GM21515 (cell line): Measurements from ENCODE around the gene GDF7.

ENCODE experiments used
- ATAC-seq: cut with Tn5 transposase; IDR thresholded peaks from one replicate; pipeline ENCODE4 v1.9.1; 2021; ENCODE audit not compliant: unreplicated experiment

Gene GDF7

DNA sequence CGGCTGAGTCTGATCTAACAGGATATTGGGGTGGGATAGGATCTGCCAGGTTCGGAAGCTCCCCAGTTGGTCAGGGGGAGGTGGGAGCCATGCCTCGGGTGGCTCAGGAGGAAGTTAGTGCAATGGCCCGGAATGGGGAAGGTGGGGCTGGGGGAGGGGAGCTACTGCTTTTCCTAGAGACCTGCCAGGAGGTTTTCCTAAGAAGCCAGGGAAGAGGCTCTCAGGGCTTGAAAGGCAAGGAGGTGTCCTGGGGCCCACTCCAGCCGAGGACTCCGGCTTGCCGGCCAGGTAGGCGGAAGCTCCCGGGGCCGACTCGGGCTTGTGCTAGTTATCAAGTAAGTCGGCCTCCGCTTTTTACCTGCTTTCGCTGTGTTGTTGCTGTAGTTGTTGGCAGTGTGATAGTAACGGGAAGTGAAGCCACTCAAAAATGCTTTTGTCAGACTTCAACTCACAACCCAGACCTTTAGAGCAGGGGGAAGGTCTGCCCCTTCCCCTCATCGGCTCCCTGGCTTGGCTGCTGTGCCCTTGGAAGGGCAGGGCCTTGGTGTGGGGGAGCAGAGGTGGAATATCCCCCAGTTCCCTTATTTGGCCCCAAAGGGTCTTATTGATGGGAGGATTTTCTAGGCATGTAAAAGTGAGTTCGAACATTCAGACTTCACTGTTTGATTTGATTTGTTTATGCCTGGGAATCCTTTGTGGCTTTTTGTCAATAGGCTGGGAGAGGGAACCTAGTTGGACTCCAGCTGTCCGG lies 5.4 kb downstream of the GDF7 start:
- ATAC-seq, result no peak

DNA sequence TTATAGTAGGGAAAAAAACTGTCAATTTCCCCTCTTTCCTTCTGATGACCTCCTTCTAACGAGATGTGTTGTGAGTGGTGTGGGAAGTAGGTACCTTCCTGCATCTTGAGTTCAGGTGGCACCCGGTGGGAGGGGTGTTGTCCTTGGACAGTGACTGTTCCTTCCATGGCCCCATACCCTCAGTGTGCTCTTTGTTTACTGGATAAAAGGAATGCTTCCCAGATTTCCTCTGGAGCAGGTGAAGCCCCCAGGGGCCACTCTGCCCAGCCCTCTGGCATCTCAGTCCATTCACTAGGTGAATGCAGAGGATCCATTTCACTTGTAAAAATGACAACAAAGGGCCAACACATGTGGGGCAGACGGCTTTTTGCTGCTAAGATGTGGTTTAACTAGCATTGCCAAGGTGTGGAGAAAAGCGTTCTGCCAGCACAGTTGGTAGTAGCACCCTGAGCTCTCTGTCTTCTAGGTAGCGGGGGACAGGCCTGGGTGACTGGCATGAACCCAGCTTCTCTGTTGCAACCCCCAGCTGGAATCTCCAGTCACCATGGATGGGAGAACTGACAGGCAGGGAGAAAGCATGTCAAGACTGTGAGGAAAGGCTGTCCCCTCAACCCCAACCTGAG lies 6.9 kb downstream of the GDF7 start:
- no peak for ATAC-seq

GRCh38 chr2:20674309-20674965 lies 7.5 kb downstream of the GDF7 start:
- no peak for ATAC-seq

DNA sequence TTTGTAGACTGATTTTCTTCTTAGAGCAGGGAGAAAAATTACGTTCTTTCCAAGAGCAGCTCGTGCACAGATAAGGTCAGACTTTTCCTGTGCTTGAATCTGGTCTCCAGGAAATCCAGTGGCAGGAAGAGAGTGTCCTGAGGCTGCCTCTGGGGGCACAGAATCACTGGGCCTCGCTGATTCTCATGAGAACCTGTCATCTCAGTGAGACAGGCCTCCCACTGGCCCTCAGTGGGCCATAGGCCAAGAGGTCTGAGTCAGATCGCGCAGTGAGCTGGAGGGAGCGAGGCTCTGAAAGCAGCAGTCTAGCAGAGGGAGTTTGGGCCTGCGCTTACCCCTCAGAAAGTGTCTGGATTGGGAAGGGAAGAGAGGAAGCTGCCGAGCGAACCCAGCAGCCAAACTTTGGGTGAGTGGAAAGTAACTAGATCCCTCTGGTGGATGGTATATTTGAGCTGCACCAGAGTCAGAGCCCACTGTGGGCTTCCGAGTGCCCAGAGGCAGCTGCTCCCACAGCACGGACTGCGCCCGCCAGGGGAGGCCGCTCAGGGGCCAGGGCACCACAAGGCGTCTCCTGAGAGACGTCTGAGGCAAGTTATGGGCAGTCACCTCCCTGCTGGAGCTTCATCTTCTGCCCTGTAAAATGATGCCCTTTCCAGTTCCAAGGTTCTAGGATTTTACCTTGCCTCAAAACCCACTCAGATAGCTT lies 8.2 kb downstream of the GDF7 start:
- no peak for ATAC-seq

DNA sequence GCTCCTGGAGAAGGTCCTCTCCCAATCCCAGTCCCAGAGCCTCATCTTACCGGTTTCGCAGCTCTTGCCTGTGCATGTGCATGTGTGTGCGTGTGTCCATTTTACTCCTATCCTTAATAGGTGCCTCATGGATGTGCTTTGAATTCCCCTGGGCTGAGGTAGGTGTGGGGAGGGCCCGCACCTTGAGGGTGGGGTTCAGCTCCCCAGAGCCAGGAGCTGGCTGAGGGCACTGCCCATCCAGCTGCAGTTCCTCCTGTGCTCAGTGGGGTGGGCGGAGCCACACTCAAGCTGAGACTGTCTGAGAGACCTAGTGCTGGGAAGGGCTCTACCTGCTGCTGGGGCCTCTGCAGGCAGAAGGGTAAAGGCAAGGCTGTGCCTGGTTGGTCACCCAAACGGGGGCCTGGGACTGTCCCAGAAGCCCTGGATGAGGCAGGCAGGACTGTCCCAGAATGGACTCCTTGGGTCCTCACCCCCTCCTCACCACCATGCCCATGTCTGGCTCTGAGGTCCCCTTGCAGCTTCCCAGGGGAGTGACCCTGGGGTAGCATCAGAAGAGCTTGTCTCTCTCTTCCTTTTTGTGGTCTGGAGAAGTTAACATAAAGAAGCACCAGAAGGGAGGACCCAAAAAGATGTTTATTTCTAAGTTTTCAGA lies 8.9 kb downstream of the GDF7 start:
- ATAC-seq, result peak; percentile 41

DNA sequence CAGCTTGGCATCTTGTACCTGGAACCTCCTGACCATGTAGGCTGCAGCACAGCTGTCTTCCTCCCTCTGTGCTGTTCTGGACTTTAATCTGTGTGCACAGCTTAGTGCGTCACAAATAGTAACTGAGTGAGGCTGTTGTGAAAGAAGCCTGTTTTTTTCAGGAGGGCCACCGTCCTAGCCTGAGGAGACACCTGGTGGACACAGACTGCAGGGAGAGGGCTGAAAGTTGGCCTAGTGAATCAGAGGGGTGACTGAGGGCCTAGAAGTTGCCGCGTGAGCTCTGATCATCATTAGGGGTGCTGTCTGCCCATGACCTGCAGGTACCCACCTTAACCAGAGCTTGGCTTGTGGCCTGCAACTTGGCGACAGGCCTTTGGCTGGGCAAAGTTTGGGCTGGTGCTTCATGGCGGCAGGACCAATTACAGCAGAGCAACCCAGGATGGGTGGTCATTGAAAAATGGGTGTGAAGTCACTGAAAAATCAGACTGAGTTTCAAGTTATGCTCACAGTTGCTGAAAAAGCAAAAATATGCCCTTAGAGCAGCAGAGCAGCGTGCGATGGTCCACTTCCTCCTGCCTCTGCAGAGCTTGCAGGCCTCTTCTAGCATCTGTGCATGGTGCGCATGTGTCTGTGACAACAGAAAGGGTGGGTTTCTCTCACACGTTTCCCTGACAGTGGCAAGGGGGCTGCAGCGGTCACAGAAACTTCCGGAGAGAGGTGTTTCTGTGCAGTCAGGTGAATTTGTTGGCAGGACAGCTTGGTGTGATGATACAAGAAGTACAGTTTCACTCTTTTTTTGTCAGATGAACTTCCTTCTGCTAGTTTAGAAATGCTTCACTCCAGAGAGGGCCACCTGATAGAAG lies 9.6 kb downstream of the GDF7 start:
- peak; percentile 85 for ATAC-seq

DNA sequence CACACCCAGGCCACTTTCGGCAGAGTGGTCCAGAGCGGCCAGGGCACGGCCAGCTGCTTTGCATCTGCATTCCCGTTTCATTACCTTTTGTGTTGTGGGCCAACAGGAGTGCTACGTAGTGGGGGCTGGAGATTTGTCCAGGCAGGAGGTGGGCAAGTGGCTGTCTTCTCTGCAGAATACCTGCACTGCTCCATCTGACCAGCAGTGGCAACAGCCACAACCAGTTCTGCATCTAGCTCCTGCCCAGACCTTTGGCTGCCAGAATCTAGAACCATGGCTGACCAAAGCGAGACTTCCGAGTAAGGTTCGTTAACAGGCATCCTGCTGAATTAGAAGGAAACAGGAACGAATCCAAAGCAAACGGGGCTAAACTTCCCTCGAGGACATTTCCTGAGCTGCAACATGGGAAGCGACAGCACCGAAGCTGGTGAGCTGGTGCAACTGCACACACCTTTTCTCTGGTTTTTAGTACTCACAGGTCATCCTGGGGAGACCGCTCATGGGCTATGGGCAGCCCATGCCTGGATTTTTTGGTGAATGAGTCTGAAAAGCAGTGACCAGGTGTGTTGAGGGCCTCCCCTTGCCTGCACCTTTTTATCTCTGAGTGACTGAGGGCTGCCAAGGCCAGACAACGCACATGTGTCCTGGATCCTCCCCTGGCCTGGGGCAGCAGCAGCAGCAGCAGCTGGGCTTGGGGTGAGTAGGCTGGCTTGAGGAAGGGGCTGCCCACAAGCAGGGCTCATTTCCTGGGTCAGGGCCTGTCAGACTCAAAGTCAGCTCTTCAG lies 10.5 kb downstream of the GDF7 start:
- ATAC-seq, result peak; percentile 40

- no peak for ATAC-seq
Observed at GRCh38 chr2:20678086-20678395, 11.1 kb downstream of the GDF7 start.

DNA sequence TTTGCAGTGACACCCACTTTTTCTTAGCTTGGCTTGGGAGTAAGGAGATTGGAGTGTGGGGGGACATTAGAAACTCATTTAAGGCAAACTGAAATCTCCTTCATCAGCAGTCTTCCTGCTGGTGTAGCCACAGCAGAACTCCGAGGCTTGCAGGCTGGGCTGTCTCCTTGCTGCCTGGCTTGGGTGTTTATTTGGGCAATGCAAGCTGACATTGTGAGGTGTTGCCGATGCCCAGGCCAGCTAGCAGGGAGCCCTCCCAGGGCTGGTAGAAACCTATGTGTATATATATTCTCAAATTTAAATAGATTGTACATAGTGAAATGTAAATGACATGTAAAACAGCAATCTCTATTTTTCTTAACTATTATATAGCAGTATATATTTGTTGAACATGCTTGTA lies 11.8 kb downstream of the GDF7 start:
- no peak for ATAC-seq

DNA sequence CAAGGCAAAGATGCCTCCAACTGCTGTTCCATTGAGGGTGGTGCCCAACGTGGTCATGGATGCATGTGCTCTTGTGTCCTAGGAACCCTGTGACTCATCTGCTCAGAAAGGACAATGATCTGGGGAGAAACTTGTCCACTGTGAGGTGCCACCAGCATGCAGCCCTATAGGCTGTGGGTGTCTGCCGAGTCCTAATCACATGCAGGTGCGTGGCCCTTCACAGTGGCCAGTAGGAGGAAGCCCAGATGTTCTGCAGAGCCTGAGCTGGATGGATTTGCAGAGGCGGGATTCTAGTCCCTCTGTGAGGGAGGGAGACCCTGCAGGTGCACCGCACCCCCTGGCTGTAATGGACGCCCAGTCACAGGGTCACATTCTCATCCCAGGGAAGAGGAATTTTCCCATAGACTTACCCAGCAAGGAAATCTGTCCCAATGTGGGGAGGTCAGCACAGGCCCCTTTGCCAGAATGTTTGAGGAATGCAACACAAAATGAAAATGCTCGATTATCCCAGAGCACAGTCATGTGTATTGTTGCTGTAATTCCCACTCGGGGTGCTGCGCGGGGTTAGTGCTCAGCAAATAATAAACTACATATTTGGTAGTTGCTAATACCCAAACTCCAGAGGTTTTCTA lies 13.9 kb downstream of the GDF7 start:
- no peak for ATAC-seq

DNA sequence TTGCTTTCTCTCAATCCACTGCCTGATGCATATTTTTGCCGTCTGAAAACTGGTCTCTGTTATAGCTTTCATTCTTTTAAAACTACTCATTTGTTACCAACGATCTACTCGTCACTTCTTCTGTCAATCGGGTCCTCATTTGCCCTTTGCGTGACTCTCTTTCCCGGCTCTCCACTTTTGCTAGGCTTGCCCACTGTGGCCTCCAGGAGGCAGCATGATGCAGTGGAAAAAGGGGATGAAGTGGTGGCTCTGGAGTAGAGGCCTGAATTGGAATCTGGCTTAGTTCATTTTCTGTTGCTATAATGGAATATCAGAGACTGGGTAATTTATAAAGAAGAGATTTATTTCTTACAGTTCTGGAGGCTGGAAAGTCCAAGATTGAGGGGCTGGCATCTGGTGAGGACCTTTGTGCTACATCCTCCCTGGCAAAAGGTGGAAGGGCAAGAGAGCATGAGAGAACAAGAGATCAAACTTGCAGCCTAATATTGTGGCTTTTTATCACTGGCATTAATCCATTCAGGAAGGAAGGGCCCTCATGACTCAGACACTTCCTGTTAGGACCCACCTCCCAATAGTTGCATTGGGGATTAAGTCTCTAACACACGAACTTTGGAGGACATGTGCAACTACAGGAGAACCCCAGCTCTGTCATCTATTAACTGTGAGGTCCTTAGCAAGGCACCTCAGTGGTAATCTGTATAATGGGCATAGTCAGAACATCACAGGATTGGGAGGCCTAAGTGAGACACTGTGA lies 15.4 kb downstream of the GDF7 start:
- ATAC-seq, result no peak

- ATAC-seq, result no peak
Observed at GRCh38 chr2:20684581-20685063, 17.7 kb downstream of the GDF7 start.

DNA sequence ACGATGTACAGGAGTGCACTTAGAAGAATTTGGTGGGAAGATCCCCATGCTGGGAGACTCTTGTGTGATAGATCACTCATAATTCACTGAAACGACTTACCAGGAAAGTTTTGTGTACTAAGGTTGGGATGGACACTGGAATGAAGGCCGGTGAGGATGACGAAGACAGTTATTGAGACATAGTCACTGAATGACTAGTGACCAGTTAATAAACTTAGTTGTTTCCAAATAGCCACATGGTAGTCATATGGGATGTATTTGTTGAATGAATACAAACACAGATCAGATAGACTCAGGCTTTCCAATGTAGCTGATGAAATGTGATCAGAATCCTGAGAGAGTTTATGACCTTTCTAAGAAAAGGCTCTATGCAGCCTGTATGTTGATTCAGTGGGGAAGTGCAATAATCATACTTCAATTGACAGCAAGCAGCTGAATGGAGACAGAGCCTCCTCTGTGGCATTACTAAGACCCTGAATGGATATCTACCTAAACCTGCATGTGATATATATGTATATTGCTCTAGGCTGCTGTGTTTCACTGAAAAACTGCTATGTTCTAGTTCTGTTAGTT lies 20.4 kb downstream of the GDF7 start:
- ATAC-seq, result no peak

DNA sequence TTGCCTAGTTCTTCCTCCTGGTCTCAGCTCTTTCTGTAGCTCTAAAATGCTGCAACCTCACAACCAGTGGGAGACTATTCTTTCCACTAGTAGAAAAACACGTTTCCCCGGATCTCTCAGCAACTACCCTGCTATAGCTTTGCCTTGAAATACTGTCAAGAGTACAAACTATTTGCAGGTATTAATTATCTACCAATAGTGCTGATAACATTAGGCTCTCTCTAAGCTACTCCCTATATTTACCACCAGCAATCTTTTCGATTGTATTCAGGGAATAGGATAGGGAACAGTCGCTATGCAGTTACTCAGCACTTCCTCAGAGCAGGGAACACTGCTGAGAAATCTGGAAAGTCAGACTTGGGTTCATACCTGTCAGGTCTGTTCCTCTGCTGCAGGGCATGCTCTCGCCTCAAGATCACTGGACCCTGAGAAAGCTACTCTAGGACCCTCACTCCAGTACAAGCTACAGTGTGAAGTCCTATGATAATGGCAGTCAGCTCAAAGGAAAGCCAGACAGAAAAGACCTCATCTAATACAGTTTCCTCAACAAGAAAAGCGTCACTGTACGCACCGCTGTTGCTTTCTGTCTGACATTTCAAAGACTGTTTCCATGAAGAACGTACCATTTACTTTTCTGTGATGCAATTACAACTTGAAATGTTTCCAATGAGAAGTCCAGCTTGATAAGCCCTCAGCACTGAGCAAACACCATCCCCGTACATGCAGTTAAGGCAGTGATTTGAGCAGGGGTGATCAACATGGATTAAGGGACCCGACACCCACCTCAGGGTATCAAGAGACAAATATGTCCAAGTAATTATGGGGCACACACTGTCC lies 22.7 kb downstream of the GDF7 start:
- ATAC-seq, result no peak

- ATAC-seq, result no peak
Observed at GRCh38 chr2:20691076-20691734, 24.3 kb downstream of the GDF7 start.

DNA sequence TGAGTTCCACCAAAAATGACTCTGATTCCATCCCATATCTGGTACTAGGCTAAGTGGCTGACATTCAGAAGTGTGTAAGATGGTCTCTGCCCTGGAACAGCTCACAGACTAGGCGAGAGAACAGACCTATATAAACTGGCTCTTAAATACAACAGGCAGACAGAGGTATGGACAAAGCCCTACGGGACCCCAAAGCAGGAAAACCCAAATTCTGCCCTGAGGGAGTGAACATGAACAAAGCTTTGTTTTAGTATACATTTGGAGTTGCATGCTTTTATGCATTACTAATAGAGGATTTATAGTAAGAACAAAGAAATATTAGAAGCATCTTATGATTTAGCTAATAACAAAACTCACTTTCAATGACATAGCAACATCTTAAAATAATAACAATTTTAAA lies 25.1 kb downstream of the GDF7 start:
- no peak for ATAC-seq

GRCh38 chr2:20693317-20693716 lies 26.4 kb downstream of the GDF7 start:
- no peak for ATAC-seq
